ENCODE measurements around the gene MEGF6. TPM values are rescaled to one million over a fixed set of nuclear protein-coding genes. Genes with fewer than 3 reads are reported as not detected.

Gene MEGF6
- total and polyA plus RNA-seq, 9 of the 15 experiments (the other 6 are each of a cell fraction or from before 2014, with no cell fraction given): 0.03 to 1.7 (median 0.24) TPM; not detected in 3

GRCh38 chr1:3515272-3515671 is 96.0 kb downstream of the MEGF6 start:
- no peak overlapping the region; a peak in 1 of 4 replicates for H3K9ac ChIP-seq (ENCODE audit: insufficient read depth in 1 of 2, low read depth in 2 of 2, low read length in 2 of 2)
- WGBS (ENCODE audit: insufficient coverage, low coverage, missing lambda C conversion rate): under 1% methylated on average over 11 of the region's 12 CpGs
- H3K4me1 ChIP-seq (replicated peaks in 1 of 2; ENCODE audit: control insufficient read depth in 2 of 2, insufficient read depth in 2 of 2, low read length in 2 of 2): peaks cover 0 to 44% of the 10 kb centered on the region in 2 experiments; a peak in 2 of 5 replicates
- POLR2A ChIA-PET: no interaction called here
- no peaks in the 10 kb centered on the region for H3K79me2 ChIP-seq (ENCODE audit: control insufficient read depth, insufficient read depth, low read length)
- H3K4me2 ChIP-seq (ENCODE audit: insufficient read depth, low read length): no peak overlapping the region
- in situ Hi-C loops (cut with MboI): no loop called here
- TF ChIP-seq TCF7 (IDR thresholded peaks at IDR 0.05; ENCODE audit: borderline replicate concordance): no peak
- TF ChIP-seq ZNF41 (CRISPR knock-in tag; conservative IDR thresholded peaks at IDR 0.05): no peak
- no peak for TF ChIP-seq PHB (CRISPR knock-in tag; IDR thresholded peaks at IDR 0.05)
- no peak for TF ChIP-seq CHCHD3 (CRISPR knock-in tag; IDR thresholded peaks at IDR 0.05)
- TF ChIP-seq POLR2AphosphoS2 (IDR thresholded peaks at IDR 0.05; ENCODE audit: low read length): no peak
- no peak for TF ChIP-seq SMAD4 (CRISPR knock-in tag; conservative IDR thresholded peaks at IDR 0.05)
- no peak for TF ChIP-seq ZNF184 (CRISPR knock-in tag; IDR thresholded peaks at IDR 0.05)
- TF ChIP-seq FOXK1 (CRISPR knock-in tag; IDR thresholded peaks at IDR 0.05; ENCODE audit: borderline replicate concordance): no peak
- TF ChIP-seq ZNF586 (CRISPR knock-in tag; conservative IDR thresholded peaks at IDR 0.05): no peak
- TF ChIP-seq MEIS2 (IDR thresholded peaks at IDR 0.05; ENCODE audit: partially characterized antibody): no peak
- TF ChIP-seq NFE2 (IDR thresholded peaks at IDR 0.05; ENCODE audit: low read depth): no peak
- no peak for TF ChIP-seq BACH1 (tag; IDR thresholded peaks at IDR 0.05)
- TF ChIP-seq, protein P1, sequence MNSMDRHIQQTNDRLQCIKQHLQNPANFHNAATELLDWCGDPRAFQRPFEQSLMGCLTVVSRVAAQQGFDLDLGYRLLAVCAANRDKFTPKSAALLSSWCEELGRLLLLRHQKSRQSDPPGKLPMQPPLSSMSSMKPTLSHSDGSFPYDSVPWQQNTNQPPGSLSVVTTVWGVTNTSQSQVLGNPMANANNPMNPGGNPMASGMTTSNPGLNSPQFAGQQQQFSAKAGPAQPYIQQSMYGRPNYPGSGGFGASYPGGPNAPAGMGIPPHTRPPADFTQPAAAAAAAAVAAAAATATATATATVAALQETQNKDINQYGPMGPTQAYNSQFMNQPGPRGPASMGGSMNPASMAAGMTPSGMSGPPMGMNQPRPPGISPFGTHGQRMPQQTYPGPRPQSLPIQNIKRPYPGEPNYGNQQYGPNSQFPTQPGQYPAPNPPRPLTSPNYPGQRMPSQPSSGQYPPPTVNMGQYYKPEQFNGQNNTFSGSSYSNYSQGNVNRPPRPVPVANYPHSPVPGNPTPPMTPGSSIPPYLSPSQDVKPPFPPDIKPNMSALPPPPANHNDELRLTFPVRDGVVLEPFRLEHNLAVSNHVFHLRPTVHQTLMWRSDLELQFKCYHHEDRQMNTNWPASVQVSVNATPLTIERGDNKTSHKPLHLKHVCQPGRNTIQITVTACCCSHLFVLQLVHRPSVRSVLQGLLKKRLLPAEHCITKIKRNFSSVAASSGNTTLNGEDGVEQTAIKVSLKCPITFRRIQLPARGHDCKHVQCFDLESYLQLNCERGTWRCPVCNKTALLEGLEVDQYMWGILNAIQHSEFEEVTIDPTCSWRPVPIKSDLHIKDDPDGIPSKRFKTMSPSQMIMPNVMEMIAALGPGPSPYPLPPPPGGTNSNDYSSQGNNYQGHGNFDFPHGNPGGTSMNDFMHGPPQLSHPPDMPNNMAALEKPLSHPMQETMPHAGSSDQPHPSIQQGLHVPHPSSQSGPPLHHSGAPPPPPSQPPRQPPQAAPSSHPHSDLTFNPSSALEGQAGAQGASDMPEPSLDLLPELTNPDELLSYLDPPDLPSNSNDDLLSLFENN (IDR thresholded peaks at IDR 0.05; ENCODE audit: low read depth in 2 of 2, low read length in 2 of 2): no peak
- no peak for TF ChIP-seq ZNF253 (CRISPR knock-in tag; conservative IDR thresholded peaks at IDR 0.05)
- no peak for TF ChIP-seq WHSC1 (IDR thresholded peaks at IDR 0.05; ENCODE audit: low read length)
- H3K27ac ChIP-seq (ENCODE audit: extremely low read depth, low read depth, low read length): no peak overlapping the region
- no peaks in the 10 kb centered on the region for H3K36me3 ChIP-seq (ENCODE audit: control insufficient read depth, insufficient read depth, low read length)
- CTCF ChIA-PET (ENCODE audit: low intra/inter-chr PET ratio): no interaction called here
- intact Hi-C loops (cut with micrococcal nuclease): no loop called here
- H3K4me3 ChIP-seq: no peak overlapping the region
- H2AFZ ChIP-seq (ENCODE audit: low read depth, low read length): no peak overlapping the region
- no peaks in the 10 kb centered on the region; the same call in 1 of the 2 replicates for H3K9me3 ChIP-seq (replicated peaks; ENCODE audit: control insufficient read depth, insufficient read depth, low read depth, low read length)
- H3K9me1 ChIP-seq (ENCODE audit: control insufficient read depth, insufficient read depth, low read length): no peaks in the 10 kb centered on the region
- BruUV-seq (replicated peaks): no TSS peak
- 0 out of 2 replicates have a peak, but pooled peaks cover 8% of the 10 kb centered on the region for H4K20me1 ChIP-seq (replicated peaks; ENCODE audit: control insufficient read depth, insufficient read depth, low read length)
- H3K27me3 ChIP-seq (ENCODE audit: control insufficient read depth in 2 of 2, insufficient read depth in 2 of 2, low read length in 2 of 2): peaks cover 2 to 49% of the 10 kb centered on the region in 2 experiments; a peak in 3 of 5 replicates
- no peak for FAIRE-seq
- no peak for ATAC-seq
- DNase-seq (ENCODE audit: extremely low read depth in 1 of 4, low spot score in 3 of 4): no peak

Data from K562 (cell line).